Measurements from ENCODE around the gene ELK4.

Gene ELK4

GRCh38 chr1:205658943-205659581 lies 27.3 kb upstream of the ELK4 start:
- DNase-seq (ENCODE audit: extremely low read depth, low read depth): peak; percentile 33
- TF ChIP-seq CTCF (IDR thresholded peaks at IDR 0.05; ENCODE audit: low read depth, low read length, missing control alignments): peak; percentile 86
- H3K4me3 ChIP-seq (replicated peaks; ENCODE audit: low read depth, low read length): no peak overlapping the region

- DNase-seq (ENCODE audit: extremely low read depth, low read depth): no peak
- no peak overlapping the region for H3K4me3 ChIP-seq (replicated peaks; ENCODE audit: low read depth, low read length)
- no peak for TF ChIP-seq CTCF (IDR thresholded peaks at IDR 0.05; ENCODE audit: low read depth, low read length, missing control alignments)
Measured at GRCh38 chr1:205656236-205656635, 24.4 kb upstream of the ELK4 start.

GRCh38 chr1:205652984-205653383 lies 21.2 kb upstream of the ELK4 start:
- H3K4me3 ChIP-seq (replicated peaks; ENCODE audit: low read depth, low read length): no peak overlapping the region
- no peak for DNase-seq (ENCODE audit: extremely low read depth, low read depth)
- no peak for TF ChIP-seq CTCF (IDR thresholded peaks at IDR 0.05; ENCODE audit: low read depth, low read length, missing control alignments)

- H3K4me3 ChIP-seq (replicated peaks; ENCODE audit: low read depth, low read length): no peak overlapping the region
- DNase-seq (ENCODE audit: extremely low read depth, low read depth): no peak
- no peak for TF ChIP-seq CTCF (IDR thresholded peaks at IDR 0.05; ENCODE audit: low read depth, low read length, missing control alignments)
Measured at GRCh38 chr1:205650241-205650640, 18.4 kb upstream of the ELK4 start.

- no peak for DNase-seq (ENCODE audit: extremely low read depth, low read depth)
- no peak for TF ChIP-seq CTCF (IDR thresholded peaks at IDR 0.05; ENCODE audit: low read depth, low read length, missing control alignments)
- H3K4me3 ChIP-seq (replicated peaks; ENCODE audit: low read depth, low read length): no peak overlapping the region
Measured at GRCh38 chr1:205645519-205645918, 13.7 kb upstream of the ELK4 start.

GRCh38 chr1:205642679-205643307 lies 11.0 kb upstream of the ELK4 start:
- no peak for TF ChIP-seq CTCF (IDR thresholded peaks at IDR 0.05; ENCODE audit: low read depth, low read length, missing control alignments)
- no peak overlapping the region for H3K4me3 ChIP-seq (replicated peaks; ENCODE audit: low read depth, low read length)
- no peak for DNase-seq (ENCODE audit: extremely low read depth, low read depth)
